Heart right ventricle (tissue), 16 donors: ENCODE data around the gene DUSP28. TPM values are rescaled to one million over a fixed set of nuclear protein-coding genes. Genes with fewer than 3 reads are reported as not detected.
A peak's percentile ranks its signal among the peaks of the same experiment; 100 is the strongest.

Source experiments
- ATAC-seq, 8 donors: fragments of 200-7000 bp; cut with Tn5 transposase; one replicate each; pipeline ENCODE4 v1.9.1; 2020; ENCODE audit warnings: mild to moderate bottlenecking in 8 of 8, moderate library complexity in 8 of 8, moderate number of reproducible peaks in 1 of 8
- DNase-seq, 2 donors: peaks; one replicate each; pipeline ENCODE4 v3.0.0-alpha.2; 2020
- H3K27ac ChIP-seq, 10 donors: fragments of 200-600 bp; sonication (generic) in 2 of 10; one replicate each; pipeline versions ENCODE4 v1.5.0 to v1.8.0; 2020 to 2022; ENCODE audit warnings: mild to moderate bottlenecking in 3 of 10
- H3K27me3 ChIP-seq, 7 donors: fragments of 200-600 bp; one replicate each; pipeline ENCODE4 v1.8.0; 2021 to 2022; ENCODE audit warnings: mild to moderate bottlenecking in 2 of 7
- H3K36me3 ChIP-seq, 9 donors: fragments of 200-600 bp; sonication (generic) in 1 of 9; one replicate each; pipeline versions ENCODE4 v1.5.0 to v1.8.0; 2020 to 2022; ENCODE audit warnings: mild to moderate bottlenecking in 2 of 9
- H3K4me1 ChIP-seq, 9 donors: fragments of 200-600 bp; sonication (generic) in 1 of 9; one replicate each; pipeline versions ENCODE4 v1.5.0 to v1.8.0; 2020 to 2022; ENCODE audit warnings: mild to moderate bottlenecking in 4 of 9
- H3K4me3 ChIP-seq, 10 donors: fragments of 200-600 bp; sonication (generic) in 2 of 10; one replicate each; pipeline versions ENCODE4 v1.5.0 to v1.8.0; 2020 to 2022; ENCODE audit warnings: mild to moderate bottlenecking in 7 of 10, moderate library complexity in 2 of 10
- H3K9me3 ChIP-seq, 11 donors: fragments of 200-600 bp in 10 of 11; sonication (generic) in 2 of 11; one replicate each; pipeline versions ENCODE4 v1.5.0 to v1.8.0; 2013 to 2022; ENCODE audit warnings: mild to moderate bottlenecking in 2 of 11, control low read depth in 1 of 11, moderate library complexity in 1 of 11
- WGBS, 2 donors: extraction: QIAGEN DNeasy Blood & Tissue Kit; methylation state at CpG; one replicate each; pipeline ENCODE4 v1.1.7; 2013; ENCODE audit warnings: inconsistent platforms in 1 of 2; 5-methylcytosine and 5-hydroxymethylcytosine counted together
- intact Hi-C, 10 donors: fragments of 100-400 bp; cut with DNase I; formaldehyde crosslinking; loops; one replicate each; pipeline versions ENCODE4 v1.11.1 to v1.14.2; 2022
- polyA plus RNA-seq, 2 donors: library from polyadenylated mRNA; stranded (reverse); fragments of 200-250 nt; gene quantifications; one replicate each; pipeline ENCODE4 v1.2.3, GENCODE V29; 2013
- total RNA-seq, 10 donors: library from RNA; stranded (reverse); fragmentation: NEBNext Ultra II Directional in 3 of 10; extraction: Animal tissue kit (Norgen Biotek cat#: 25700) in 3 of 10; gene quantifications; one replicate each; pipeline versions ENCODE4 v1.2.1 to v1.2.4, GENCODE V29; 2021 to 2023
- TF ChIP-seq, protein P1 (sequence below), 9 donors: fragments of 200-600 bp; sonication (generic) in 2 of 9; IDR thresholded peaks; one replicate each; pipeline versions ENCODE4 v1.5.0 to v1.8.0; 2021 to 2022; ENCODE audit warnings: antibody characterized with exemption in 9 of 9, mild to moderate bottlenecking in 5 of 9, moderate library complexity in 1 of 9
- donor health status: Arrhythmogenic right ventricular cardiomyopathy.
- donor health status: ischemic (EF 13 %, LVEDD 7.1; RV severe dilation, severe dysfunction).
- donor health status: healthy with polysubstance abuse.
- donor health status: DM: no; HTN: yes; CAD: no.
- donor health status: DM: no; HTN: no; CAD: no.
- donor health status: ischemic (EF 25% LVEDD 6.9; RV normal size, moderate dysfunction).
- donor health status: ischemic (EF 25% LVEDD 5.7; RV mildly dilated, moderate dysfunction).
- donor health status: healthy.
- donor health status: DM: yes; HTN: yes; CAD: no.
- donor health status: Ischemic cardiomyopathy.
- donor health status: ischemic (EF 35%, LVEDD 5.7; RV mildly dilated, moderate dysfunction).
- donor health status: nonischemic (EF 11% LVEDD 7.7; RV severe dilation, severe dysfunction).
- donor health status: DM: yes; HTN: yes; CAD: no.
- donor health status: PGD.
- donor health status: ischemic (EF 29% LVEDD 5.4; RV normal size, mild dysfunction).
- donor health status: nonischemic (EF 23%, LVEDD 6.1; RV moderate dilation, normal function).

Gene DUSP28
- total and polyA plus RNA-seq, 12 donors = 4.7 to 22.1 (median 13.4) TPM

DNA sequence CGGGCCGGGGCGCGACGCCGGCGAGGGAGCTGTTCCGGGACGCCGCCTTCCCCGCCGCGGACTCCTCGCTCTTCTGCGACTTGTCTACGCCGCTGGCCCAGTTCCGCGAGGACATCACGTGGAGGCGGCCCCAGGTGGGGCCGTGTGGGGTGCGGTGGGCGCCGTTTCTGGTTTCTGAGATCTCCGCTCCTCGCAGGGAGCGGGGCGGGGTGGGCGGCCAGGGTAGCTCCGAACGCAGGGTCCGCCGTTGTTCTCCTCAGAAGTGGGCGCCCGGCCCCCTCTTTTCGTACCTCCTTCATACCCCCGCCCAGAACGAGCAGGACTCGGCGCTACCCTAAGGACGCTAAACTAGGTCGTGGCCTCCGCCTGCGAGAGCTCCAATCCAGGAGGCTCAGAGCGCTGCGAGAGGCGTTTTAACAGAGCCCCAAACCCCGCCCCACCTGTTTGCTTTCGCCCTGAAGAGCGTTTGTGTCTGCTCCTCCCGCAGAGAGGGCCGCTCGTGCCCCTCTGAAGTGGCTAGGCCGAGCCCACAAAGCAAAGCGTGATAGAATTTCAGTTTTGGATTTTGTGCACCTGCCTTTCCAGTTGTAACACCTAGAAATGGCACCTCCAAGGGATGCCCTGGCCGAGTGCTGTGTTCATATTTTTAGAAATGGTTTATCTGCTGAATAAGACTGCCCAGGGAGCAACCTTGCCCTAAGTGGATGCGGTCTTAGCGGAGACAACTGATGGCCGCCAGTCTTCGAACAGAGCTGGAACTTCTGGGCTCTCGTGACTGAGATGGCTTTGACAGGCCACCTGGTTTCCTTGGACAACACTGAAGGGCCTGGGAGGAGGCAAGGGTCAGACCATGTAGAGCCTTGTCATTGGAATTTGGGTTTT lies 27.0 kb downstream of the DUSP28 start:
- Histone ChIP-seq H3K27ac (peak overlapping the region in 9 of 10 donors; percentile 94 to 99 (median 96)), H3K4me1 (peaks cover 23 to 54% (median 40%) of the 10 kb centered on the region in 9 donors), H3K4me3 (peak overlapping the region; percentile 70 to 98 (median 92)), H3K27me3 (no peaks in the 10 kb centered on the region), H3K9me3 (no peaks in the 10 kb centered on the region), H3K36me3 (peaks cover 0 to 38% (median 4%) of the 10 kb centered on the region in 9 donors)
- intact Hi-C loops = loop anchor here in 4 of 10 donors (1.0 to 10.0 kb wide), 4 partner anchors 18 to 248 kb away; partner anchors contain the start of gene RNPEPL1 (in 2 of the 4)
- DNase-seq (peak in 1 of 2 donors; percentile 6), ATAC-seq (peak in 4 of 8 donors; percentile 2 to 32 (median 10))
- 1 to 3% methylated on average over 61 to 62 of the region's 62 CpGs for WGBS, 2 donors
- TF ChIP-seq, protein P1, sequence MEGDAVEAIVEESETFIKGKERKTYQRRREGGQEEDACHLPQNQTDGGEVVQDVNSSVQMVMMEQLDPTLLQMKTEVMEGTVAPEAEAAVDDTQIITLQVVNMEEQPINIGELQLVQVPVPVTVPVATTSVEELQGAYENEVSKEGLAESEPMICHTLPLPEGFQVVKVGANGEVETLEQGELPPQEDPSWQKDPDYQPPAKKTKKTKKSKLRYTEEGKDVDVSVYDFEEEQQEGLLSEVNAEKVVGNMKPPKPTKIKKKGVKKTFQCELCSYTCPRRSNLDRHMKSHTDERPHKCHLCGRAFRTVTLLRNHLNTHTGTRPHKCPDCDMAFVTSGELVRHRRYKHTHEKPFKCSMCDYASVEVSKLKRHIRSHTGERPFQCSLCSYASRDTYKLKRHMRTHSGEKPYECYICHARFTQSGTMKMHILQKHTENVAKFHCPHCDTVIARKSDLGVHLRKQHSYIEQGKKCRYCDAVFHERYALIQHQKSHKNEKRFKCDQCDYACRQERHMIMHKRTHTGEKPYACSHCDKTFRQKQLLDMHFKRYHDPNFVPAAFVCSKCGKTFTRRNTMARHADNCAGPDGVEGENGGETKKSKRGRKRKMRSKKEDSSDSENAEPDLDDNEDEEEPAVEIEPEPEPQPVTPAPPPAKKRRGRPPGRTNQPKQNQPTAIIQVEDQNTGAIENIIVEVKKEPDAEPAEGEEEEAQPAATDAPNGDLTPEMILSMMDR (IDR thresholded peaks at IDR 0.05) = no peak

DNA sequence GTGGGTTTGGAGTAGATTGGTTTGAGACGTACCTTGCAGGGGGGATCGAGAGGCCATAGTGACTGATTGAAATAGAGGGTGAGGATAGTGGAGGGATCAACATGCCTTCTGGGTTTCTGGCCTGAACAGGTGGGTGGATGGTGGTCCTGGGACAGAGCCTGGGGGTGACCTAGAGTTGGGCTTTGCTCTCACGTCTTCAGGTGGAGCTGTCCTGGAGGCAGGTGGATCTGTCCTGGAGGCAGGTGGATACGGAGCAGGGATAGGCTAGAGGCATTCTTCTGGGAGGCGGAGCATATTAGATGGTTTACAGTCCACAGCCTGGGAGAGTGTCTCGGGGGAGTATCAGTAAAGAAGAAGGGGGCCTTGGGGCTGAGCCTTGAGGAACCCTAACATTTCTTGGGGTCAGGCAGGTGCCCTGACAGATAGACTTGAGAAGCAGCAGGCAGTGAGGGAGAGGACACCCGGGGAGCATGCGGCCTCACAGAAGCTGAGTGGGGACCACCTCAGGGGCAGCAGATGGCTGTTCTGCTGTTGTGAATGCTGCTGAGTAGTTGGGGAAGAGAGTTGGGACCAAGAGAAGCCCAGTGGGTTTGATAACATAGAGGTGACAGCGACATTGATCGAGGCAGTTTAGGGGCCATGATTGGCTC lies 28.0 kb downstream of the DUSP28 start:
- no peak for ATAC-seq
- TF ChIP-seq, protein P1 (IDR thresholded peaks at IDR 0.05) = no peak
- peak in 1 of 2 donors; percentile 3 for DNase-seq
- Histone ChIP-seq H3K27me3 (no peaks in the 10 kb centered on the region), H3K4me3 (peak overlapping the region in 8 of 10 donors; percentile 70 to 98 (median 92)), H3K36me3 (peaks cover 0 to 41% (median 4%) of the 10 kb centered on the region in 9 donors), H3K27ac (no peak overlapping the region), H3K9me3 (no peaks in the 10 kb centered on the region), H3K4me1 (peaks cover 23 to 59% (median 42%) of the 10 kb centered on the region in 9 donors)
- intact Hi-C loops = loop anchor here in 1 of 10 donors (10.0 kb wide), 1 partner anchor 247 kb away; no protein-coding TSS in a partner anchor
- 79 to 85% methylated on average over 10 of the region's 10 CpGs for WGBS, 2 donors

DNA sequence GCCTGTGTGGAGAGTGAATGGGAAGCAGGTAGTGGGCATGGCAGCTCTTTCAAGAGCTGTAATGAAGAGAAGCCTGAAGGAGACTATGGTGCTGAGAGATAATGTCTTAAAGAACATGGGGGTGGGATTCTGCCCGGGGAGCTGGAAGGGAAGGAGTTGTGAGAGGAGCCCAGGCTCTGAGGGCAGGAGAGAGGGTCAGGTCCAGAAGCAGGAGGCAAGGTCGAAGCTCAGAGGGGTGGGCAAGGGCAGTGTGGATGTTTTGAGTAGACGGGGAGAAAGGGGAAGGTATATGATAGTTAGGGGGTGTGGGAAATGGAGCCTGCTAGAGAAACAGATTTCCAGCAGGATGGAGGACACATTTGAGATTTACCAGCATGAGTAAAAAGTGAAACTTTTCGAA lies 28.5 kb downstream of the DUSP28 start:
- H3K27ac ChIP-seq = no peak overlapping the region
- no peaks in the 10 kb centered on the region for H3K9me3 ChIP-seq
- intact Hi-C loops = loop anchor here in 1 of 10 donors (10.0 kb wide), 1 partner anchor 246 kb away; no protein-coding TSS in a partner anchor
- ATAC-seq = no peak
- no peak overlapping the region for H3K4me3 ChIP-seq
- 82 to 87% methylated on average over 4 of the region's 4 CpGs for WGBS, 2 donors
- no peak for DNase-seq
- peaks cover 0 to 46% (median 4%) of the 10 kb centered on the region in 9 donors for H3K36me3 ChIP-seq
- no peaks in the 10 kb centered on the region for H3K27me3 ChIP-seq
- H3K4me1 ChIP-seq = peaks cover 23 to 61% (median 45%) of the 10 kb centered on the region in 9 donors
- TF ChIP-seq, protein P1 (IDR thresholded peaks at IDR 0.05) = no peak

DNA sequence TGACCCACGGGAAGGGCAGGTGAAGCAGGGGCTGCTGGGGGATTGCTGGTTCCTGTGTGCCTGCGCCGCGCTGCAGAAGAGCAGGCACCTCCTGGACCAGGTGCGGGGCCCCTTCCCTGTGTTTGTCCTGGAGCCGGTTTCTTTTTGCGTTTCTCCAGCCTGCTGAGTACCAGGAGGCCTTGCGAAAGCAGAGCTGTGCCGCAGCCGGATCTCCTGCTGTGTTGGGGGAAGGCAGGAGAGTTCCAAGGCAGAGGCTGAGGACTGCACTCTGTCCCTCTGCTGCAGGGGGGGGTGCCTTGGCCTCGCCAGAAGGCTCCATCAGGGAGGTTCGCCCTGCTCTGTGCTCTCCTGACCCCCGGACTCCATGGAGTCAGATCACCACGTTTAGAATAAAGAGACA lies 29.2 kb downstream of the DUSP28 start:
- 84 to 90% methylated on average over 14 of the region's 14 CpGs for WGBS, 2 donors
- Histone ChIP-seq H3K4me3 (no peak overlapping the region), H3K4me1 (peaks cover 24 to 61% (median 41%) of the 10 kb centered on the region in 9 donors), H3K9me3 (no peaks in the 10 kb centered on the region), H3K27ac (peak overlapping the region in 4 of 10 donors; percentile 8 to 70 (median 48)), H3K27me3 (no peaks in the 10 kb centered on the region), H3K36me3 (peaks cover 0 to 49% (median 4%) of the 10 kb centered on the region in 9 donors)
- ATAC-seq = no peak
- DNase-seq = peak in 1 of 2 donors; percentile 6
- intact Hi-C loops = loop anchor here in 1 of 10 donors (10.0 kb wide), 1 partner anchor 245 kb away; no protein-coding TSS in a partner anchor
- TF ChIP-seq, protein P1 (IDR thresholded peaks at IDR 0.05) = no peak
